Muscle of arm (tissue), 12 donors: Measurements from ENCODE around the gene KRTAP10-5. TPM values are rescaled to one million over a fixed set of nuclear protein-coding genes. Genes with fewer than 3 reads are reported as not detected.

Experiments
- DNase-seq: peaks from one replicate; pipeline ENCODE4 v3.0.0-alpha.2; 2013
- polyA plus RNA-seq, 12 donors: library from polyadenylated mRNA; unstranded; fragments of 120-200 nt; gene quantifications; one replicate each; pipeline ENCODE4 v1.2.1, GENCODE V29; 2013; ENCODE audit not compliant: insufficient read length in 12 of 12

Gene KRTAP10-5
- polyA plus RNA-seq, 12 donors: not detected

DNA sequence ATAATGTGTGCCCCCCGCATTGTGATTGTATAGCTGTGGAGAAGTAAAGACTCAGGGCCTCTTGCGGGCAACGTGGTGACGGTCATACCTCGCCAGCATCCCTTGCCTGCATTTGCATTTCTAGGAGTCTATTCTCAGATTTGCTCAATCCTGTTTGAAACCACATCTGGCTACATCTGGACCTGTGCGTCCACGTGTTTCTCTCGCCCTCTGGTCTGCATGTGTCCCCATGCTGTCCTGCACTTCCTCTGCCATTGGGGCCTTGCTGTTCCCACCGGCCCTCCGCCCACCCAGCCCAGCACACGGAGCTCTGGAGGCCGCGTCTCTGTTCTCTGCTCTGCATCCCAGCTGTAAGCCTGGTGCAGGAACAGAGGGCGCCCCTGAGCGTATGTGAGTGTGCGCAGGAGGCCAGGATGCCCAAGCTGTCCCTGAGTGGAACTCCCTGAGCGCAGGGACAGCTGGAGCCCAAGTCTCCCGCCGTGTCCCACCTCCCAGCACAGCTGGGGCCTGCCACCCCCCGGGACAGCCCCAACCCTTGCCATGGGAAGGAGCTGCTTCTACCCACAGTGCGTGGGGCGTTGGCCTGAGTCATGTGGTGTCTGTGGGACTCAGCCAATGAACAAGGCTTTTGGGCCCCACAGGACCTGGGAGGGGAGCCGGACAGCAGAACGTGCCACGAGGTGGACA, 30.7 kb downstream of the KRTAP10-5 start:
- DNase-seq: no peak

GRCh38 chr21:44548922-44549321, 31.5 kb downstream of the KRTAP10-5 start:
- no peak for DNase-seq

DNA sequence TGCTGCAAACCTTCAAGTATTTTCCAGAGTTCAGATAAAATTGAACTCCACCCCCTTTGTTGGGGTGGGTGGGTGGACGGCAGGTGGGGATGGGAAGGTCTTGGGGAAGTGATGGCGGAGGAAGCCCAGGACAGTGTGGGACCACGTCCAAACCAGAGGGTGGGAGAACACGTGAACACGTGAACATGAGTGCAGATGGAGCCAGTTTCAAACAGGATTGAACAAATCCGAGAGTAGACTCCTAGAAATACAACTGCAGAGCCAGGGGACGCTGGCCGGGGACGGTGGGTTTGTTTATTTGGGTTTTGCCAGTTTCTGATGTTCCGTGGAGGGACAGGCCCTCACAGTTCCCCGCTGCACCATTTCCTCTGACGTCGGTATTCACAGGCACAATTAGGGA, 32.0 kb downstream of the KRTAP10-5 start:
- DNase-seq: no peak

GRCh38 chr21:44547656-44548331, 32.6 kb downstream of the KRTAP10-5 start:
- DNase-seq: no peak

GRCh38 chr21:44544566-44544965, 35.8 kb downstream of the KRTAP10-5 start:
- DNase-seq: no peak

DNA sequence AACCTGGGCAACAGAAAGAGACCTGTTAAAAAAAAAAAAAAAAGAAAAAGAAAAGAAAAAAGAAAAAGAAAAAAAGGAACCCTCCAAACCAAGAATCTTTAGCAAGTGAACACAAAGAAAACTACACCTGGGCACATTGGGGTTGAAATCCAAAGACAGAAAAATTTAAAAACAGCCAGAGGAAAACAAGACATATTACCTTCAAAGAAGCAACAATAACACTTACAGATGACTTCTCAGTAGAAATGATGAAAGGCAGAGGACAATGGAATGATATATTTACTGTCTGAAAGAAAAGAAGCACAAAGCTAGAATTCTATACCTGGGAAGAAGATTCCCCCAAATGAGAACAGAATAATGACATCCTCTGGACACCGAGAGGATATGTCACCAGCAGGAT, 37.7 kb downstream of the KRTAP10-5 start:
- DNase-seq: no peak

GRCh38 chr21:44540741-44541288, 39.6 kb downstream of the KRTAP10-5 start:
- no peak for DNase-seq

GRCh38 chr21:44539991-44540666, 40.3 kb downstream of the KRTAP10-5 start, which contains the start of gene KRTAP10-1:
Gene KRTAP10-1, minus strand, starts transcription at chr21:44540195. Its CDS starts 45 bp downstream, at chr21:44540150.
- no peak for DNase-seq

GRCh38 chr21:44539046-44539445, 41.4 kb downstream of the KRTAP10-5 start:
- DNase-seq: no peak

GRCh38 chr21:44537930-44538911, 42.2 kb downstream of the KRTAP10-5 start:
- no peak for DNase-seq

DNA sequence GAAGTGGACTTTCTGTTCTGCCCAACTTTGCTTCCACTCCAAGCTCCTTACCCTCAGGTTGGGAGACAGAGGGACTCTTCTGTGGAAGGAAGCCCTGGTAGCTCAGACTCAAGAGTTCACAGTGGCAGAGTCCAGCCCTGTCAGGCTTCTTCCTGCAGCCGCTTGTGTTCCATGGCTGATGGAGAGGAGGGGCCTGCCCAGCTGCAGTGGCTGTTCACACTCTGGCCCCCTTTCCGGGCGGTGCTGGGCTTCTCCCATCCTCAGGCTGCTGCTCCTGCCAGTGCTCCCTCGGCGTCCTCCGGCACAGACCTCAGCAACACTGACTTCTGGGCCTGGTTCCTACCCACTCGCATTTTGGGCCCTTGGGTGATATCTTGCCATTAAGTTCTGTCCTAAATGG, 44.4 kb downstream of the KRTAP10-5 start:
- DNase-seq: no peak

DNA sequence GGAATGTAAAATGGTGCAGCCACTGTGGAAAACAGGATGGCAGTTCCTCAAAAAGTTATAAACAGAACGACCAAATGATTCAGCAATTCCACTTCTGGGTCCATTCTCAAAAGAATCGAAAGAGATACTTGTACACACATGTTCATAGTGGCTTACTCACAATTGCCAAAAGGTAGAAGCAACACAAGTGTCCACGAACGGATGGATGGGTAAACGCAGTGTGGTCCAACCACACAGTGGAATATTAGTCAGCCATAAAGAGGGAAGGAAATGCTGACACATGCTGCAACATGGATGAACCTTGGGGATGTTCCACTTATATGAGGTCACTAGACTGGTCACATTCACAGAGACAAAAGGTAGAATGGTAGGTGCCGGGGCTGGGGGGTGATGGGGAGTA, 45.7 kb downstream of the KRTAP10-5 start:
- DNase-seq: no peak

DNA sequence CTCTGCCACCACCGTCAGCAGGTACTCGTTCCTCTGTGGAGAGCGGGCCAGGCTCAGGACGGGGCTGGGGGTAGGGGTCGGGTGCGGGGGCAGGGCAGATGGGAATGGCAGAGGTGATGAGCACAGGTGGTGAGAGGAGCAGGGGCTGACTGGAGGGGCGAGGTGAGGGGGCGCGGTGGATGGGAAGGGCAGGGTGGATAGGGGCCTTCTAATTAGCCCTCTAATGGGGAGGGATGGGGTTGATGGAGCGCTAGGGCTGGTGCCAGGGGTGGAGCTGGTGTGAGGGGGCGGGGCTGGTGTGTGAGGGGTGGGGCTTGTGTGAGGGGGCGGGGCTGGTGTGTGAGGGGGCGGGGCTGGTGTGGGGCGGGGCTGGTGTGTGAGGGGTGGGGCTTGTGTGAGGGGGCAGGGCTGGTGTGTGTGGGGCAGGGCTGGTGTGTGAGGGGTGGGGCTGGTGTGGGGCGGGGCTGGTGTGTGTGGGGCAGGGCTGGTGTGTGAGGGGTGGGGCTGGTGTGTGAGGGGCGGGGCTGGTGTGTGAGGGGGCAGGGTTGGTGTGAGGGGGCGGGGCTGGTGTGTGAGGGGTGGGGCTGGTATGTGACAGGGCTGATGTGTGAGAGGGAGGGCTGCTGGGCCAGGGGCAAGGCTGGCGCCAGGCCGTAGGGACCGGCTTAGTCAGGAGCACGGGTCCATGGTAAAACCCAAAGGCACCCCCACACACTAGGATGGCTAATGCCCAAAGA, 46.3 kb downstream of the KRTAP10-5 start:
- no peak for DNase-seq

DNA sequence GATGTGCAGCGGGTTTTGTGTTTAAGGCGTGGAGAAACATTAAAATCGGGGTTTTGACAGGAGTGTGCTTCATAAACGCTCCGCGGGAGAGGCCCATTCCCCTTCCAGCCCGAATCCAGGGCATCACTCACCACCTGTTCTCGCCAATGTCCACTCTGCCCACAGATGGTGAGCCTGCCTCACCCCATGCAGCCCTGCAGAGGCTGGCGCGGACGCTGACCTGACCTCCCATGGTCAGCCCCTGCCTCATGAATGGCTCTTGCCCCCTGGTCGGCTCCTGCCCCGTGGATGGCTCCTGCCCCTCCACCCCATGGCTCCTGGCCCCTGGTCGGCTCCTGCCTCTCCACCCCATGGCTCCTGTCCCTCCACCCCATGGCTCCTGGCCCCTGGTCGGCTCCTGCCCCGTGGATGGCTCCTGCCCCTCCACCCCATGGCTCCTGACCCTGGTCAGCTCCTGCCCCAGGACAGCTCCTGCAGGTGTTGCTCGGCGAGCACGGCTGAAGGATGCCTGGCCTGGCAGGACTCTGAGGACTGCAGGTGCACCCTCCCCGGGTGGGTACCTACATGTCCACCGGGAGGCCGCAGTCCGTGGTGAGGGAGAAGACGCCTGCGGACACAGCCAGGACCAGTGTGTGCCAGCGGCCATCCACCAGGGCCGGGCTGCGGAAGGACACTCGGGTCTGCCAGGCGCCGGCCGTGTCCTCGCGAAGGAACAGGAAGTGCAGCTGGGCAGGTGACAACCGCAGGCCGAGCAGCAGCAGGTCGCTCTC, 47.1 kb downstream of the KRTAP10-5 start:
- DNase-seq: no peak

DNA sequence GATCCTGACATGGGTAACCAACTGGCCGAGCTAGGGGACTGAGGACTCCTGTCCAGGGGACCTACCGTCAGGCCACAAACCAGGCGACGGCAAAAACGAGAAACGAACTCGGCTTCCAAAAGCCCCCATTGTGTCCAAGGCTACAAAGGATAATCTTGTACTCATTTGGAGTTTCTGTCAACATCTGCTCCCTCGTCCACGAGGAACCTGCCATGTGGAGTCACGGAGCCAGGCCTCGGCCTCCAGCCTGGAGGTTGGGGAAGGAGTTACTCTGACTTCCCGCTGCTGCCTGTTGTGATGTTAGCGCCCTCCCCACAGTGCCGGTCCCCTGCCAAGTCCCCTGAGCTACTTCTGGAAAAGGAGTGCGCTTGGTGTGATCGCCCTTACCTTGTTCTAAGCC, 47.7 kb downstream of the KRTAP10-5 start:
- no peak for DNase-seq

DNA sequence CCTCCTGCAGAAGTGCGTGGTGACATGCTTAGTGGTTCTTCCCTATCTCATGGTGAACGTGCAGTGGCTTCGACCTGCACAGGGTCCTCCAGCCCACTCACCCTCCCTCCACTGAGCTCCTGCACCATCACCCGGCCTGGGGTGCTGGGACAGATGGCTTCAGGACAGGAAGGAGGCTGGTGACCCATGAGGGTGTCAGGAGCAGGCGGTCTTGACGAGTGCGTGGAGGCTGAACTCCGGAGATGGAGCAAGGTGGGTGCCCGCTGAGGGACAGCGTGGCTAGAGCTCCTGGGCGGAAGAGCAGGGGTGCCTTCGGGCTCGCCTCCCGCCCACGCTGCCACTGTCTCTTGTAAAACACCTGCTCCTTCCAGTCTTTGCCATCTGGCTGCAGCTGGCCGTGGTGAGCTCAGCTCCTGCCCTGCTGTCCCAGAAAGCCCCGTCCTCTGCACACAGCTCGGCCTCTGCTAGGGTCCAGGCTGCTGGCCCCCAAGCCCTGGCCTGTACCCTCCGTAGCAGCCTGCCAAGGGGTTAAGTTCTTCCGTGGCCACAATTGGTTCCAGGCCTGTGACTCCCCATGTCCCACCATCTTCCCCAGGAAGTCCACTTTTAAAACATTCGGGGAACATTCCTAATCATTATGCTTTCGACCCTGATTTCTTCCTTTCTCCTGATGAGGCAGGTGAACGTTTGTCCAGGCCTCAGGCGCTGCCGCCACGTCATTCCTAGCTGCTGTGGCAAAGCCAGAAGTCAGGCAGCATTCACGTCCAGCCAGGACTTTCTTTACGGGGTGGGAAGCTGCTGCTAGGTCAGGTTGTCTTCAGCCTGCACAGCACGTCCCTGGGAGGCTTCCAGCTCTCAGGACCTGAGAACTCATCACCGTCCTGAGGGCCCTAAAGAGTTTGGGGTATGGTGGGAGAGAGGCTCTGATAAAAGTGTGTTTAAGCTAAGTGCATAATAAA, 48.5 kb downstream of the KRTAP10-5 start:
- DNase-seq: no peak

GRCh38 chr21:44530903-44531605, 49.4 kb downstream of the KRTAP10-5 start:
- no peak for DNase-seq
